Measurements from ENCODE around the gene GABPB1.

The GABPB1 gene

DNA sequence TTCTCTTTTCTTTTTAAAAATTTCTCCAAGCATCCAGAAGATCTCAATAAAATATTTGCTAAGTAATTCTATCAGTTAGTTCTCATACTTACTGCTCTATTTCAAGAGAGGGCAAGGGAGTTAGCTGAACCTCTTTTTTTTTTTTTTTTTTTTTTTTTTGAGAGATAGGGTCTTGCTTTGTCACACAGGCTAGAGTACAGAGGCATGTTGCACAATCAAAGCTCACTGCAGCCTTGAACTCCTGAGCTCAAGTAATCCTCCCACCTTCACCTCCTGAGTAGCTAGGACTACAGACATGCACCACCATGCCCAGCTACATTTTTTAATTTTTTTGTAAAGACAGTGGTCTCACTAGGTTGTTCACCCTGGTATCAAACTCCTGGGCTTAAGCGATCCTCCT, 110.8 kb downstream of the GABPB1 start:
- DNase-seq (ENCODE audit: low read depth, low spot score) = no peak

DNA sequence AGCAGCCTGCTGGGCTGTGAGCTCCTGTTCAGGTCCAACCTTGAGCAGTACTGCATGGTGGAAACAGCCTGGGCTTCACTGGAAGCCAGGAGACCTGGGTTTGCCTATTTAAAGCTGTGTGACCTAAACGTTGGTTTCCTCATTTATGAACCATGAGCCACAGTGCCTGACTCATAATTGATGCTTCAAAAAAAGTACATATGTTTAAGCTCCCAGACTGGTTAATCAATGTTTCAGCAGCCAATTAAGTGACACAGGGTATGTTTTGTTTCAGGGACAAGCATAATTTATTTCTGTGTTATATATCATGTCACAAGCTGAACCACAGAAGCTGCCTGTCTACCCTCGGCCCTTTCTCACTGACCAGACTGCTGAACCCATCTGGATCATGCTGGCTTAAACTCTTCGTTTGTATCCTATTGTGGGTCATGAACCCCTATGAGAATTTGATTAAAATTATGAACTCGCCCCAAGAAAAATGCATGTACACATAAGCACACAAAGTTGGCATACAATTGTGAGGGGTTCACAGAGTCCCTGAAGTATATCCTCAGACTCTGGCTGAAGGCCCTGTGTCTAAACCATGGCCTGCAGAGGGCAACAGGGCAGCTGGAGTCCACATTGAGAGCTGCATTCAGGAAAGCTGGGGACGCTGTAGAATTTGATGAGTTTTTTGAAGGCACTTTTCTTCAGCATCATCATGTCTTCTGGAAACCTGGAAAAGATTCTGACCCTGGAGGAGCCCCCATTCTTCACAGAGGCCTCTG, 113.1 kb downstream of the GABPB1 start:
- DNase-seq (ENCODE audit: low read depth, low spot score) = no peak

DNA sequence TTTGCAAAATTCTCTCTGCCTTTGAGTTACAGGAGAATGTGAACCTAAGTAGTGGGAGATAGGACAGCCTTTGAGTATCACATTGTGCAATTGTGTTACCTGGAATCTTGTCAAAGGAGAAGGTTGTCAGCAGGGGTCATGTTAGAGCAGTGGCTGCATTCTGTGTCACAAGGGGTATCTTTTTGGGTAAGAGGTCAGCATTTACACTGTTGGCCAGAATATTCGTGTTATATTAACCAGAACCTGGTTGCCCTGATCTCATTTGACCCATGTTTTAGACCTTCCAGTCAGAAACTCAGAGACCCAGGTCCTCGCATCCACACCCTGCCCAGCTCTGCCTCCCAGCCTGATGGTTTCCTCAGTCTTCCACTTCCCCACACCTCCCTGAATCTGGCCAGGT, 116.7 kb downstream of the GABPB1 start:
- DNase-seq (ENCODE audit: low read depth, low spot score) = no peak

DNA sequence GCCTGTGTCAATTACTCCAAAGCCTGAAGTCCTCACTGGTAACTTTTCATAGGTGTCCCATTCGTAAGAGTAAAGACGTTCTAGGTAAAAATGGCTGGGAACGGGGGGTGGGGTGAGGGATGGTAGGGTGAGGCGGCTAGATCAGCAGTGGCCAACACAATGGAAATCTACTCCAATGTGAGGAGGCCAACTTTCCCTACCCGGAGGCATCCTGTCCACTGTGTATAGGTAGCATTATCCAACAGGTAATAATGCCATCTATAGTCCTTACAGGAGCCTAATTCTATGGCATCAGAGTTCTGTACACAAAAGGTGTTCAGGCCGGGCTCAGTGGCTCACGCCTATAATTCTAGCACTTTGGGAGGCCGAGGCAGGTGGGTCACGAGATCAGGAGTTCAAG, 118.6 kb downstream of the GABPB1 start:
- DNase-seq (ENCODE audit: low read depth, low spot score) = no peak

DNA sequence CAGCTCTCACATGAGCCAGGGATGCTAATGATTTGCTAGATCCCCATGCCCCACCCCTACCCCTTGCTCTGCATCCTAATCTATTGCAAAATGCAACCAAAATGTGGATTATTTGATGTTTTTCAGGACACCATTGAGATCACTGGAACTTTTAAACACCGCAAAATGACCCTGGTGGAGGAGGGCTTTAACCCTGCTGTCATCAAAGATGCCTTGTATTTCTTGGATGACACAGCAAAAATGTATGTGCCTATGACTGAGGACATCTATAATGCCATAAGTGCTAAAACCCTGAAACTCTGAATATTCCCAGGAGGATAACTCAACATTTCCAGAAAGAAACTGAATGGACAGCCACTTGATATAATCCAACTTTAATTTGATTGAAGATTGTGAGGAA, 119.2 kb downstream of the GABPB1 start:
- DNase-seq (ENCODE audit: low read depth, low spot score) = no peak

DNA sequence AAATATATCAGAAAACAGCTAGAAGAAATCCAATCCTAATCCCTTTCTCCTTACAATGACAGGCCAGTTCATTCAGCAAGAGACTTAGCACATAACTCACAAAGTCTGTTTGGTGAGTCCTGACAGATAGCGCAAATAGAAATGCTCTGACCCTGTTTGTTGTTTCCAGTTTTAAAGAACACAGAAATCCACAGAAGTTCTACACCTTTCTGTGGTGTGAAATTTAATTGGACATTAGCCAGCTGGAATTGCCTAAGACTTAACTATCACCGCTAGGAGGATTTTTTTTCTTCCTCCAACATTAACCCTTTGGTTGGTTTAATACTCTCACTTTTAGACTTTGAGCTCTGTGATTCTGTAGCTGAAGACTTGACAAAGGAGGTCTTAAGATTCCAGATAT, 120.2 kb downstream of the GABPB1 start:
- DNase-seq (ENCODE audit: low read depth, low spot score) = no peak

DNA sequence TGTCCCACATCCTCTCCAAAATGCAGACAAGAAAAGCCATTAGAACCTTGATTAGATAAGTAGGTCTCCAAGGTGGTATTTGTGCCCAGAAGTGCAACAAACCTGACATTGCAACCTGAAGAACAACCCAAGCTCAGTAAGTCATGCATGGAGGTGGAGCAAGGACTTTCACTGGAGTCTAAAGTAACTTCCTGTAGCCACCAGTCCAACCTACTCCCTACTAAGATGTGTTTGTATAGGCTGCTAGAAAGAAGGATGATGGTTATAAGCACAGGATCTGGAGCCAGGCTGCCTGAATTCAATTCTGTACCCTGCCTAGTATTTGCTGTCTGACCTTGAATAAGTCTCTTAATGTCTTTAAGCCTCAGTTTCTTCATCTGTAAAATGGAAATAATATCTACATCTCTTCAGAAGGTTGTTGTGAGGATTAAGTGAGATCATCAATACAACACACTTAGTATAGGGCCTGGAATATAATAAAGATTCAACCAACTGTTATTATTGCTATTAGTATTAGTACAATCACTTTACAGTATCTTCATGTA, 121.7 kb downstream of the GABPB1 start:
- no peak for DNase-seq (ENCODE audit: low read depth, low spot score)

DNA sequence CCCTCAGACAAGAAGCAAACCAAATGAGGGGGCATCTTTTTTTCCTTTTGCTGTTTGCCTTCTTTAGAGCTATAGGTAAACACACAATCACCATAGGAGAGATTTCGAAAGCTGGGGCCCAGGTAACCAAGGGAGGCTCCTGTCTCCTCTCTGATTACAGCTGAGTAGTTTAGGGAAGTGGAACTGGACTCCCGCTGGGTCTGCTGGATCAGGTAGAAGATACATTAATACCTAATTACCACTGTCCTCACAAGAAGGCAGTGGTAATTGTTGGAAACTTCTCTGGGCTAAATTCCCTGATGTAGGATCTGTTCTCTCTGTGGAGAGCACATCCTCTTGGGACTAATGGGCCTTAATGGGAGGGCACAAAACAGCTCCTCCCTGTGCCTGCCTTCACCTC, 122.2 kb downstream of the GABPB1 start:
- DNase-seq (ENCODE audit: low read depth, low spot score) = no peak

DNA sequence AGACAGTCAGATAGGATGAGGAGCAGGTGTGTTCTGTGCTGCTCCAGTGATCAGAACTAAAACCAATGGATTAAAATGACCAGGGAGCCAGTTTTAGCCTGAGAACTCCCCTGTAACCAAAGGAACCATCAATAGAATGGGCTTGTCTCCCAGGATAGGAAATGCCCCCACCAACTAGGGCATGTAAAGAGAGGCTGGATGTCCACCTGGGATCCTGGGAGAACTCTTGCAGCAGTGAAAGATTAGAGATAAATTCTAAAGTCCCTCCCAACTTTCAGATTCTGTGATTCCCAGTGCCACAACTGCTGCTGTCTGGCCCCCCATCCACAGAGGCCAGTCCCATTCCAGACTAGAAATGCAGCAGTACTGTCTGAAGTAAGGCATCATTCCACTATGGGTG, 123.2 kb downstream of the GABPB1 start:
- DNase-seq (ENCODE audit: low read depth, low spot score) = no peak

DNA sequence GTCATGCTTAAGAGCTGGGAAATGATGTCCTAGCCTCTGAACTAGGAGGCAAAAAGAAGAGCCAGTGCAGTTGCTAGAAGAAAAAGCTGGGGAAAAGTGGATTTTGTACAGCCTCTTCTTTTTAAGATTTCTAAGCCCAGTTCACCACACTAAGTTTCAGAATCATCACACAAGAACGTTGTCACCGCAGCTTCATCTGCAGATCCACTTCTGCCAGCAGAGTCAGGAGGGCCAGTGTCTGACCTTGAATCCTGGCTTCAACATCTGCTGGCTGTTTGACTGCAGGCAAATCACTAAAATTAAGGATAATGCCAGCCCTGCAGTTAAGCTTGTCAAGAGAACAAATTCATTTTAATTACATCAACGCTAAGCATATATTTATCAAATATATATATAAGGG, 125.7 kb downstream of the GABPB1 start:
- DNase-seq (ENCODE audit: low read depth, low spot score) = no peak

DNA sequence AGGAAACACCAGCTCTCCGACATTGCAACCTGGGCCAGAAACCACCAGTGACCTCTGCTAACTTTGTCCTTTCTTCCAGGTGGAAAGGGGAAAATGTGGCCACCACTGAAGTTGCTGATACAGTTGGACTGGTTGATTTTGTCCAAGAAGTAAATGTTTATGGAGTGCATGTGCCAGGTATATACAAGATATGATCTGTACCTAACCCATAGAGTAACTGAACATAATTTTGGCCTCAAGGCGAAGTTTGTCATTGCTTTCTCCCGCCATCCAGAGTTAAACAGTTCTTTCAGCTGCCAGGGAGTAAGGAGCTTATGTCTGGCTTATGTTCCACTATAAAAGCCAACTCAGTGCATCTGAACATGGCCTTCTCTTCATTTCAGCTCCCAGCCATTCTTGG, 126.1 kb downstream of the GABPB1 start:
- DNase-seq (ENCODE audit: low read depth, low spot score) = no peak

DNA sequence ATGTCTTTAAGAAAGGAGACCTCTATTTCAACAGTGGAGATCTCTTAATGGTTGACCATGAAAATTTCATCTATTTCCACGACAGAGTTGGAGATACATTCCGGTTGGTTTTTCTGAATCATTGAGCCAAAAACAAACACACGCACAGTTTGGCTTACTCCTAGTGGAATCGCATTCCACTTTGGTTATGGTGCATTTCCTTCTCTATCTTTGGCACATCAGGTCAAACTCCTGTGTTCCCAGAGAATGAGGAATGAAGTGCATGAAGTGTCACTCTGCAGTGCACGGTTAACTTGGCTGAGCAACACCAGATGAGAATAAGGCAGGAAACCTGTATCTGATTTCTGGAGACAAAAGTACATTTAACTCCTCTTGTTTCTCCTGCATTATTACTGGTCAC, 127.9 kb downstream of the GABPB1 start:
- peak; percentile 44 for DNase-seq (ENCODE audit: low read depth, low spot score)

DNA sequence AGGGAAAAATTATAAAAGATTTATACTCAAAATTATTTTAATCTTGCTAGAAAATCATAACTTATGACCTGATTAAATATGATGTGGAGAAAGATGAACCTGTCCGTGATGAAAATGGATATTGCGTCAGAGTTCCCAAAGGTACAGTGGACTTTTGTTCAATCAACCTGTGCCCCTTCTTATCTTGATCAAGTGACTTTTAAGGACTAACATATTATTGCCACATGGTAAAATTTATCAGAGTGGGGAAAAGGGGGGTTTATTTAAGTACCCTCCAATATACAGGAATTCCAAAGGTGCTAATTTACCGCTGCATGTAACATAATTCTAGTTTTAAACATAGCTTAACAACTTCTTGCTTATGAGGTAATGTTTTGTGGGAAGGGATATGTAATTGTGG, 129.1 kb downstream of the GABPB1 start:
- DNase-seq (ENCODE audit: low read depth, low spot score) = no peak
